Activated CD4-positive, alpha-beta memory T cell treated with anti-CD3 and anti-CD28 coated beads, Interleukin-2, amount 10 ng/mL, durations not matched to agents 7 days and 5 days (primary cell): ENCODE data around the gene ZNF646. TPM values are rescaled to one million over a fixed set of nuclear protein-coding genes. Genes with fewer than 3 reads are reported as not detected.

Source experiments
- CTCF ChIA-PET: fragments of 350-600 bp; sonication (Branson Sonifier 250); formaldehyde crosslinking; loops from one replicate; lab custom pipeline; 2021; ENCODE audit warnings: antibody characterized with exemption, inconsistent platforms; lab: Charles Lee
- POLR2A ChIA-PET: fragments of 350-600 bp; sonication (Branson Sonifier 250); formaldehyde crosslinking; loops from one replicate; lab custom pipeline; 2021; ENCODE audit warnings: antibody characterized with exemption; lab: Charles Lee
- DNase-seq: peaks from one replicate; pipeline ENCODE4 v3.0.0-alpha.2; 2020
- H3K27ac Mint-ChIP-seq: one replicate; pipeline ENCODE4 v1.8.0; 2021; ENCODE audit warnings: mild to moderate bottlenecking, mixed read lengths
- H3K27me3 Mint-ChIP-seq: one replicate; pipeline ENCODE4 v1.8.0; 2021; ENCODE audit warnings: mixed read lengths
- H3K36me3 Mint-ChIP-seq: one replicate; pipeline ENCODE4 v1.8.0; 2021; ENCODE audit warnings: low read depth, mixed read lengths
- H3K4me1 Mint-ChIP-seq: one replicate; pipeline ENCODE4 v1.8.0; 2021; ENCODE audit warnings: mixed read lengths
- H3K4me3 Mint-ChIP-seq: one replicate; pipeline ENCODE4 v1.8.0; 2021; ENCODE audit warnings: mild to moderate bottlenecking, mixed read lengths
- H3K9me3 Mint-ChIP-seq: one replicate; pipeline ENCODE4 v1.8.0; 2021; ENCODE audit warnings: mixed read lengths
- total RNA-seq, 2 experiments: library from RNA; stranded (reverse); gene quantifications; one replicate each; pipeline ENCODE4 v1.2.3, GENCODE V29; 2021

Gene ZNF646
- total RNA-seq, 2 experiments from 2014 or later, result 31.9 to 32.1 TPM

- Mint-ChIP-seq H3K27ac (peak overlapping the region; percentile 94), H3K36me3 (peaks cover 29% of the 10 kb centered on the region), H3K4me1 (peaks cover 35% of the 10 kb centered on the region), H3K27me3 (no peaks in the 10 kb centered on the region), H3K4me3 (peak overlapping the region; percentile 97), H3K9me3 (no peaks in the 10 kb centered on the region)
- ChIA-PET CTCF (interaction anchor here (1.0 to 2.7 kb wide), 6 partner anchors 20 to 796 kb away, joined by 3 to 18 read pairs (median 8); no protein-coding TSS in a partner anchor), POLR2A (interaction anchor here (1.0 to 3.5 kb wide), 18 partner anchors 9 to 386 kb away, joined by 3 to 43 read pairs (median 10); partner anchors contain the start of genes ARMC5, FUS, HSD3B7 and KAT8)
- DNase-seq, result peak; percentile 61
Measured at GRCh38 chr16:31072540-31073141, 1.6 kb upstream of the ZNF646 start.

GRCh38 chr16:31073142-31073969 is 866 bp upstream of the ZNF646 start:
- POLR2A ChIA-PET, result interaction anchor here (0.8 to 3.5 kb wide), 35 partner anchors 9 to 801 kb away, joined by 3 to 43 read pairs (median 6); partner anchors contain the start of genes ARMC5, FUS, HSD3B7 and KAT8
- peaks cover 37% of the 10 kb centered on the region for H3K36me3 Mint-ChIP-seq
- no peaks in the 10 kb centered on the region for H3K9me3 Mint-ChIP-seq

GRCh38 chr16:31074814-31075183 is 577 bp downstream of the ZNF646 start:
- Mint-ChIP-seq H3K9me3 (no peaks in the 10 kb centered on the region), H3K27ac (peak overlapping the region; percentile 93), H3K27me3 (no peaks in the 10 kb centered on the region), H3K4me1 (peaks cover 38% of the 10 kb centered on the region), H3K36me3 (peaks cover 51% of the 10 kb centered on the region), H3K4me3 (peak overlapping the region; percentile 96)
- CTCF ChIA-PET, result interaction anchor here (0.7 to 2.7 kb wide), 9 partner anchors 18 to 794 kb away, joined by 3 to 18 read pairs (median 6); partner anchors contain the start of genes KAT8, VKORC1 and ZNF843
- POLR2A ChIA-PET, result interaction anchor here (1.2 to 3.5 kb wide), 22 partner anchors 9 to 799 kb away, joined by 3 to 43 read pairs (median 9); partner anchors contain the start of genes ARMC5, FUS, KAT8 and PRSS53
- DNase-seq, result no peak

More at GRCh38 chr16:31073142-31073969, 866 bp upstream of the ZNF646 start:
- CTCF ChIA-PET, result interaction anchor here (0.6 to 2.7 kb wide), 15 partner anchors 8 to 796 kb away, joined by 3 to 18 read pairs (median 4); partner anchors contain the start of genes KAT8, VKORC1 and ZNF843
- H3K4me1 Mint-ChIP-seq, result peaks cover 37% of the 10 kb centered on the region
- H3K27me3 Mint-ChIP-seq, result no peaks in the 10 kb centered on the region
- H3K4me3 Mint-ChIP-seq, result peak overlapping the region; percentile 97
- peak overlapping the region; percentile 94 for H3K27ac Mint-ChIP-seq
- peak; percentile 91 for DNase-seq

DNA sequence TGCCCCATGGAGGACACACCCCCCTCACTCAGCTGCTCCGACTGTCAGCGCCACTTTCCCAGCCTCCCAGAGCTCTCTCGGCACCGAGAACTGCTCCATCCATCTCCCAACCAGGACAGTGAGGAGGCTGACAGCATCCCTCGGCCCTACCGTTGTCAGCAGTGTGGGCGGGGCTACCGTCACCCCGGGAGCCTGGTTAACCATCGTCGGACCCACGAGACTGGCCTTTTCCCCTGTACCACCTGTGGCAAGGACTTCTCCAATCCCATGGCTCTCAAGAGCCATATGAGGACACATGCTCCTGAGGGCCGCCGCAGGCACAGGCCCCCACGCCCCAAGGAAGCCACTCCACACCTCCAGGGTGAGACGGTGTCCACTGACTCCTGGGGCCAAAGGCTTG is 2.1 kb downstream of the ZNF646 start:
- Mint-ChIP-seq H3K4me1 (peaks cover 43% of the 10 kb centered on the region), H3K27me3 (no peaks in the 10 kb centered on the region), H3K36me3 (peaks cover 59% of the 10 kb centered on the region), H3K27ac (no peak overlapping the region), H3K4me3 (peak overlapping the region; percentile 96), H3K9me3 (no peaks in the 10 kb centered on the region)
- ChIA-PET CTCF (no interaction called here), POLR2A (interaction anchor here (0.6 to 1.0 kb wide), 2 partner anchors 10 to 78 kb away, joined by 3 read pairs; no protein-coding TSS in a partner anchor)
- DNase-seq, result no peak

GRCh38 chr16:31077024-31077423 is 2.8 kb downstream of the ZNF646 start:
- ChIA-PET CTCF (no interaction called here), POLR2A (interaction anchor here (0.8 to 1.0 kb wide), 2 partner anchors 9 to 103 kb away, joined by 3 read pairs; no protein-coding TSS in a partner anchor)
- H3K4me3 Mint-ChIP-seq, result no peak overlapping the region
- H3K27ac Mint-ChIP-seq, result no peak overlapping the region
- H3K36me3 Mint-ChIP-seq, result peaks cover 59% of the 10 kb centered on the region
- no peaks in the 10 kb centered on the region for H3K27me3 Mint-ChIP-seq
- DNase-seq, result no peak
- H3K4me1 Mint-ChIP-seq, result peaks cover 37% of the 10 kb centered on the region
- no peaks in the 10 kb centered on the region for H3K9me3 Mint-ChIP-seq

DNA sequence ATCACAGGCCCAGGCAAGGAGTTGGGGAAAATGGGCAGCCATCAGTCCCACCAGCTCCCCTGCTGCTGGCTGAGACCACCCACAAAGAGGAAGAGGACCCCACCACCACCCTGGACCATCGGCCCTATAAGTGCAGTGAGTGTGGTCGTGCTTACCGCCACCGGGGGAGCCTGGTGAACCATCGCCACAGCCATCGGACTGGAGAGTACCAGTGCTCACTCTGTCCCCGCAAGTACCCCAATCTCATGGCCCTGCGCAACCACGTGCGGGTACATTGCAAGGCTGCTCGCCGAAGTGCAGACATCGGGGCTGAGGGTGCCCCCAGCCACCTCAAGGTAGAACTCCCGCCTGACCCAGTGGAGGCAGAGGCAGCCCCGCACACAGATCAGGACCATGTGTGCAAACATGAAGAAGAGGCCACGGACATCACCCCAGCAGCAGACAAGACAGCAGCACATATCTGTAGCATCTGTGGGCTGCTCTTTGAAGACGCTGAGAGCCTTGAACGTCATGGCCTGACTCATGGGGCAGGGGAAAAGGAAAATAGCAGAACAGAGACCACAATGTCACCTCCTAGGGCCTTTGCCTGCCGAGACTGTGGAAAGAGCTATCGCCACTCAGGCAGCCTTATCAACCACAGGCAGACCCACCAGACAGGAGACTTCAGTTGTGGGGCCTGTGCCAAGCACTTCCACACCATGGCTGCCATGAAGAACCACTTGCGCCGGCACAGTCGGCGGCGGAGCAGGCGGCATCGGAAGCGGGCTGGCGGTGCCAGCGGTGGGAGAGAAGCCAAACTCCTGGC is 3.6 kb downstream of the ZNF646 start:
- peaks cover 32% of the 10 kb centered on the region for H3K4me1 Mint-ChIP-seq
- POLR2A ChIA-PET, result interaction anchor here (0.8 to 1.0 kb wide), 2 partner anchors 8 to 103 kb away, joined by 3 read pairs; no protein-coding TSS in a partner anchor
- H3K4me3 Mint-ChIP-seq, result no peak overlapping the region
- CTCF ChIA-PET, result no interaction called here
- no peaks in the 10 kb centered on the region for H3K27me3 Mint-ChIP-seq
- peaks cover 59% of the 10 kb centered on the region for H3K36me3 Mint-ChIP-seq
- H3K27ac Mint-ChIP-seq, result no peak overlapping the region
- H3K9me3 Mint-ChIP-seq, result no peaks in the 10 kb centered on the region
- DNase-seq, result no peak

DNA sequence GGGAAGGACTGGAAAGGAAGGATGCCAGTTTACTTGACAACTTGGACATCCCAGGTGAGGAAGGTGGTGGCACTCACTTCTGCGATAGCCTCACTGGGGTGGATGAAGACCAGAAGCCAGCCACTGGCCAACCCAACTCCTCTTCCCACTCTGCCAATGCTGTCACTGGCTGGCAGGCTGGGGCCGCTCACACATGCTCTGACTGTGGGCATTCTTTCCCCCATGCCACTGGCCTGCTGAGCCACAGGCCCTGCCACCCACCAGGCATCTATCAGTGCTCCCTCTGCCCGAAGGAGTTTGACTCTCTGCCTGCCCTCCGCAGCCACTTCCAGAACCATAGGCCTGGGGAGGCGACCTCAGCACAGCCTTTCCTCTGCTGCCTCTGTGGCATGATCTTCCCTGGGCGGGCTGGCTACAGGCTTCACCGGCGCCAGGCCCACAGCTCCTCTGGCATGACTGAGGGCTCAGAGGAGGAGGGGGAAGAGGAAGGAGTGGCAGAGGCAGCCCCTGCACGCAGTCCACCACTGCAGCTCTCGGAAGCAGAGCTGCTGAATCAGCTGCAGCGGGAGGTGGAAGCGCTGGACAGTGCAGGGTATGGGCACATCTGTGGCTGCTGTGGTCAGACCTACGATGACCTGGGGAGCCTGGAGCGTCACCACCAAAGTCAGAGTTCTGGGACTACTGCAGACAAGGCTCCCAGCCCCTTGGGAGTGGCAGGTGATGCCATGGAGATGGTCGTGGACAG is 4.5 kb downstream of the ZNF646 start:
- POLR2A ChIA-PET, result no interaction called here
- H3K4me3 Mint-ChIP-seq, result no peak overlapping the region
- CTCF ChIA-PET, result no interaction called here
- no peak overlapping the region for H3K27ac Mint-ChIP-seq
- H3K4me1 Mint-ChIP-seq, result peaks cover 32% of the 10 kb centered on the region
- H3K9me3 Mint-ChIP-seq, result no peaks in the 10 kb centered on the region
- DNase-seq, result no peak
- H3K27me3 Mint-ChIP-seq, result no peaks in the 10 kb centered on the region
- peaks cover 60% of the 10 kb centered on the region for H3K36me3 Mint-ChIP-seq

DNA sequence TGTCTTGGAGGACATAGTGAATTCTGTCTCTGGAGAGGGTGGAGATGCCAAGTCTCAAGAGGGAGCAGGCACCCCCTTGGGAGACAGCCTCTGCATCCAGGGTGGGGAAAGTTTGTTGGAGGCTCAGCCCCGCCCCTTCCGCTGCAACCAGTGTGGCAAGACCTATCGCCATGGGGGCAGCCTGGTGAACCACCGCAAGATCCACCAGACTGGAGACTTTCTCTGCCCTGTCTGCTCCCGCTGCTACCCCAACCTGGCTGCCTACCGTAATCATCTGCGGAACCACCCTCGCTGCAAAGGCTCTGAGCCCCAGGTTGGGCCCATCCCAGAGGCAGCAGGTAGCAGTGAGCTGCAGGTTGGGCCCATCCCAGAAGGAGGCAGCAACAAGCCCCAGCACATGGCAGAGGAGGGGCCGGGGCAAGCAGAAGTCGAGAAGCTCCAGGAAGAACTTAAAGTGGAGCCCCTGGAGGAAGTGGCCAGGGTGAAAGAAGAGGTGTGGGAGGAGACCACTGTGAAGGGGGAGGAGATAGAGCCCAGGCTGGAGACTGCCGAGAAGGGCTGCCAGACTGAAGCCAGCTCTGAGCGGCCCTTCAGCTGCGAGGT is 5.2 kb downstream of the ZNF646 start:
- POLR2A ChIA-PET, result interaction anchor here (1.2 kb wide), 1 partner anchor 12 kb away, joined by 3 read pairs; no protein-coding TSS in a partner anchor
- peaks cover 32% of the 10 kb centered on the region for H3K4me1 Mint-ChIP-seq
- H3K9me3 Mint-ChIP-seq, result no peaks in the 10 kb centered on the region
- no peak overlapping the region for H3K4me3 Mint-ChIP-seq
- H3K27ac Mint-ChIP-seq, result no peak overlapping the region
- DNase-seq, result no peak
- CTCF ChIA-PET, result no interaction called here
- H3K27me3 Mint-ChIP-seq, result no peaks in the 10 kb centered on the region
- peaks cover 61% of the 10 kb centered on the region for H3K36me3 Mint-ChIP-seq

DNA sequence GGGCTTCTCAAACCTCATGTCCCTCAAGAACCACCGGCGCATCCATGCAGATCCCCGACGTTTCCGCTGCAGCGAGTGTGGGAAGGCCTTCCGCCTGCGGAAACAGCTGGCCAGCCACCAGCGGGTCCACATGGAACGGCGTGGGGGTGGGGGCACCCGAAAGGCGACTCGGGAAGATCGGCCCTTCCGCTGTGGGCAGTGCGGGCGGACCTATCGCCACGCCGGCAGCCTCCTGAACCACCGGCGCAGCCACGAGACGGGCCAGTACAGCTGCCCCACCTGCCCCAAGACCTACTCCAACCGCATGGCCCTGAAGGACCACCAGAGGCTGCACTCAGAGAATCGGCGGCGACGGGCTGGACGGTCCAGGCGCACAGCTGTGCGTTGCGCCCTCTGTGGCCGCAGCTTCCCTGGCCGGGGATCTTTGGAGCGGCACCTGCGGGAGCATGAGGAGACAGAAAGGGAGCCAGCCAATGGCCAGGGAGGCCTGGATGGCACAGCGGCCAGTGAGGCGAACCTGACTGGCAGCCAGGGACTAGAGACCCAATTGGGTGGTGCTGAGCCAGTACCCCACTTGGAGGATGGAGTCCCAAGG is 5.9 kb downstream of the ZNF646 start:
- peaks cover 25% of the 10 kb centered on the region for H3K4me1 Mint-ChIP-seq
- no peaks in the 10 kb centered on the region for H3K9me3 Mint-ChIP-seq
- peaks cover 54% of the 10 kb centered on the region for H3K36me3 Mint-ChIP-seq
- no peak for DNase-seq
- no peaks in the 10 kb centered on the region for H3K27me3 Mint-ChIP-seq
- no peak overlapping the region for H3K27ac Mint-ChIP-seq
- H3K4me3 Mint-ChIP-seq, result no peak overlapping the region
- CTCF ChIA-PET, result no interaction called here
- POLR2A ChIA-PET, result interaction anchor here (1.2 kb wide), 1 partner anchor 11 kb away, joined by 3 read pairs; no protein-coding TSS in a partner anchor

DNA sequence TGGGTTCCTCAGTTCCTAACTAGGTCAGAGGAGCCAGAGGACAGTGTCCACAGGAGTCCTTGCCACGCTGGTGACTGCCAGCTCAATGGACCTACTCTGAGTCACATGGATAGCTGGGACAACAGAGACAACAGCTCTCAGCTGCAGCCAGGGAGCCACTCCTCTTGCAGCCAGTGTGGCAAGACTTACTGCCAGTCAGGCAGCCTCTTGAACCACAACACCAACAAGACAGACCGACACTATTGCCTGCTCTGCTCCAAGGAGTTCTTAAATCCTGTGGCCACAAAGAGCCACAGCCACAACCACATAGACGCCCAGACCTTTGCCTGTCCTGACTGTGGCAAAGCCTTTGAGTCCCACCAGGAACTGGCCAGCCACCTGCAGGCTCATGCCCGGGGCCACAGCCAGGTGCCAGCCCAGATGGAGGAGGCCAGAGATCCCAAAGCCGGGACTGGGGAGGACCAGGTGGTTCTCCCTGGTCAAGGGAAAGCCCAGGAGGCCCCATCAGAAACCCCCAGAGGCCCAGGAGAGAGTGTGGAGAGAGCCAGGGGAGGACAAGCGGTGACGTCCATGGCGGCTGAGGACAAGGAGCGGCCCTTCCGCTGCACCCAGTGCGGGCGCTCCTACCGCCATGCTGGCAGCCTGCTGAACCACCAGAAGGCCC is 6.7 kb downstream of the ZNF646 start:
- no peak for DNase-seq
- no peak overlapping the region for H3K27ac Mint-ChIP-seq
- ChIA-PET POLR2A (interaction anchor here (1.1 to 1.2 kb wide), 2 partner anchors 11 kb away, joined by 3 read pairs; no protein-coding TSS in a partner anchor), CTCF (no interaction called here)
- peaks cover 19% of the 10 kb centered on the region for H3K4me1 Mint-ChIP-seq
- H3K4me3 Mint-ChIP-seq, result no peak overlapping the region
- peaks cover 56% of the 10 kb centered on the region for H3K36me3 Mint-ChIP-seq
- H3K27me3 Mint-ChIP-seq, result no peaks in the 10 kb centered on the region
- H3K9me3 Mint-ChIP-seq, result no peaks in the 10 kb centered on the region
